Measurements from ENCODE around the gene MAD1L1.

MAD1L1 gene

DNA sequence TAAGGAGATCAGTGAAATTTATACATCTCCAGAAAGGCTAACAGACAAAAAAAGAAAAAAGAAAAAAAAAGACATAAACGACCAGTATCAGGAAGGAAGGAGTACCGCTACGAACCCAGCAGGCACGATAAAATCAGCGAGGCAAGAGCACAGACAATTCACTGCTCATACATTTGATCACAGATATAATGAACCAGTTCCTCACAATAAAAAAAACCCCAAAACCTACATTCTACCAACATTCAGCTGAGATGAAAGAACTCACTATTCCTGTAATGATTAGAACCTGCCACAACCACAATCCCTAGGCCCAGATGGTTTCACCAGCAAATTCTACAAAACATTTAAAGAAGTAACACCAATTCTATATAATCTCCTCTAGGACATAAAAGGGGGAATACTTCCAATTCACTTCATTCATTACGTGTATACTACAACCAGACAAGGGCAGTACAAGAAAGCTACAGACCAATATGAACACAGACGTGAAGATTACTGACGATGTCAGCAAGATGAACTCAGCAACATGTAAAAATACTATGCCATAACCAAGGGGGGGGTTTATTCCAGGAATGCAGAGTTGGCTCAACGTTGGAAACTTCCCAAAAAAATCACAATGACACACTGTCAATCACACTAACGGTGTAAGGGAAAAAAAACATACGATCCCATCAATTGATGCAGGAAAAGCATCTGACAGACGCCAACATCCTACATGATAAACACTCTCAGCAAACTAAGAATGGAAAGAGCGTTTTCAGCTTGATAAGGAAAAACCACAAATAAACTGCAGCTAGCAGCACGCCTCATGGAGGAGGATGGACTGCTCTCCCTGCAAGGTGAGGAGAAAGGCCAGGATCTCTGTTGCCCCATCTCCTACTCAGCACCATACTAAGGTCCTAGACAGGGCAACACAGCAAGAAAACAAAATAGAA lies 306.5 kb downstream of the MAD1L1 start:
- TF ChIP-seq, protein P1, sequence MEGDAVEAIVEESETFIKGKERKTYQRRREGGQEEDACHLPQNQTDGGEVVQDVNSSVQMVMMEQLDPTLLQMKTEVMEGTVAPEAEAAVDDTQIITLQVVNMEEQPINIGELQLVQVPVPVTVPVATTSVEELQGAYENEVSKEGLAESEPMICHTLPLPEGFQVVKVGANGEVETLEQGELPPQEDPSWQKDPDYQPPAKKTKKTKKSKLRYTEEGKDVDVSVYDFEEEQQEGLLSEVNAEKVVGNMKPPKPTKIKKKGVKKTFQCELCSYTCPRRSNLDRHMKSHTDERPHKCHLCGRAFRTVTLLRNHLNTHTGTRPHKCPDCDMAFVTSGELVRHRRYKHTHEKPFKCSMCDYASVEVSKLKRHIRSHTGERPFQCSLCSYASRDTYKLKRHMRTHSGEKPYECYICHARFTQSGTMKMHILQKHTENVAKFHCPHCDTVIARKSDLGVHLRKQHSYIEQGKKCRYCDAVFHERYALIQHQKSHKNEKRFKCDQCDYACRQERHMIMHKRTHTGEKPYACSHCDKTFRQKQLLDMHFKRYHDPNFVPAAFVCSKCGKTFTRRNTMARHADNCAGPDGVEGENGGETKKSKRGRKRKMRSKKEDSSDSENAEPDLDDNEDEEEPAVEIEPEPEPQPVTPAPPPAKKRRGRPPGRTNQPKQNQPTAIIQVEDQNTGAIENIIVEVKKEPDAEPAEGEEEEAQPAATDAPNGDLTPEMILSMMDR (IDR thresholded peaks at IDR 0.05; ENCODE audit: borderline replicate concordance, insufficient read depth, low read depth, low read length) = no peak
- H3K4me3 ChIP-seq (ENCODE audit: low read depth, low read length) = no peak overlapping the region

DNA sequence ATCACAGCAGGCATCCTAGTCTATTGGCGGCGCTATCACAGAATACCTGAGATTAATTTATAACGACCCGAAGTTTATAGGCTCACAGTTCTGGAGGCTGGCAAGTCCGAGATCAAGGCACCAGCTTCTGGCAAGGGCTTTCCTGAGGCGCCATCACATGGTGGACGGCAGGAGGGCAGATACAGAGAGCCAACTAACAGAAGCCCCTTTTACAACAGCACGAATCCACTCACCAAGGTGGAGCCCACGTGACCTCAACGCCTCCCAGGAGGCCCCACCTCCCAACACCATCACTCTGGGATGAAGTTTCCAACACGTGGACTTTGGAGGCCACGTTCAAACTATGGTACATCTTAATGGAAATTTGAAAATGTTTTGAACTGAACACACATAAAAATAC lies 307.4 kb downstream of the MAD1L1 start:
- TF ChIP-seq, protein P1 (IDR thresholded peaks at IDR 0.05; ENCODE audit: borderline replicate concordance, insufficient read depth, low read depth, low read length) = no peak
- no peak overlapping the region for H3K4me3 ChIP-seq (ENCODE audit: low read depth, low read length)

DNA sequence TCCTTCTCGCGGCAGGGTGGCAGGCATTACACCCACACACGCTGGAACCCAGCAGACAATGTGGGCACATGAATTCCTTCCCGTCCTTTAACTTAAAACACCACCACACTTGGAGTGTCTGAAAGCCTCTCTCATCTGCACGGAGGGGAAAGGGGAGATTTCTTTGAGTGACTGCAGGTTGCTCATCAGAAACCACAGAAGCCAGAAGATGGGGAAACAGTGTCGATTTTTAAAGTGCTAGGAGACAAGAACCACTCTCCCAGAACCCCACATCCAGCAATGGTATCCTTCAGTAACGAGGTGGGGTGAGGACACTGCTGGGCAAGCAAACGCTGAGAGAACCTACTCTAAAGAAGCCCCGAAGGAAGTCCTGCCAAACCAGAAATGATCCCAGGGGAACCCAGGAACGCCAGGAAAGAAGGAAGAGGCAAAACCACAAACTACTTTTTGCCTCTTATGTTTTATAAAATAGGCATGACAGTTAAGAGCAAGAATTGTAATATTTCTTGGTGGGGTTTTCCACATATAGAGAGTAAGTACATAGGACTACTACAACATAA lies 308.4 kb downstream of the MAD1L1 start:
- H3K4me3 ChIP-seq (ENCODE audit: low read depth, low read length) = no peak overlapping the region
- TF ChIP-seq, protein P1 (IDR thresholded peaks at IDR 0.05; ENCODE audit: borderline replicate concordance, insufficient read depth, low read depth, low read length) = no peak

DNA sequence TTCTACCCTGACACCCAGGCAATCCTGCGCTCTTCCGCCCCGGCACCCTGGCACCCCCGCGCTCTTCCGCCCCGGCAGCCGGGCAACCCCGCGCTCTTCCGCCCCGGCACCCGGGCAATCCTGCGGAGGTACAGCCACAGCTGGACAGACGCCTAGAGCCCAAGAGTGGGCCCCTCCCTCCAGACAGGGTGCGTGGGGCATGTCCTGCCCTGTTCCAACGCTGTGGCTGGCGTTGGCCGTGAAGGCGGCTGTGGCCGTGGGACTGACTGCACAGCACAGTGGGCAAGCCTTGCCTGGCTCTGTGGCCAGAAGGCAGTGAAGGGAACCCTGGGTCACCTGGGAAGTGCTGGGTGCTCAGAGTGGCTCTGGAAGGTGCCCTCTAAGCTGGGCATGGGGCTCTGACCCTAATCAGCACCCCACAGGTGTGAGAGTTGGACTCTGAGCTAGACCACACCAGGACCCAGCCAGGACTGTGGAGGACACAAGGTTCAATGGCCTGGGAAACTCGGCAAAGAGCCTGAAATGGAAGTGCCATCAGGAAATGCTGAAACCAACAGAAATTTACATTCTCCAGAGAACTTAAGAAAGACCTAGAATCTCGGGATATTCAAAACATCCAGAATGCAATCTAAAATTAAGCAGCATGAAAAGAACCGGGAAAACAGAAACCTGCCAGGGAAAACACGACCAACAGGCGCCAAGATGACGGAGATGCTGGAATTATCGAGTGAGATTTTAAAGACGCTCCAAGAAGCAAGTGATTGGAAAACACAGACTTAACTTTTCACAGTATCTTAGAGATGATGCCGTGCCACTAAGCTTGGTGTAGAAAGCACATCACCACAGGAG lies 309.1 kb downstream of the MAD1L1 start:
- no peak overlapping the region for H3K4me3 ChIP-seq (ENCODE audit: low read depth, low read length)
- TF ChIP-seq, protein P1 (IDR thresholded peaks at IDR 0.05; ENCODE audit: borderline replicate concordance, insufficient read depth, low read depth, low read length) = no peak

DNA sequence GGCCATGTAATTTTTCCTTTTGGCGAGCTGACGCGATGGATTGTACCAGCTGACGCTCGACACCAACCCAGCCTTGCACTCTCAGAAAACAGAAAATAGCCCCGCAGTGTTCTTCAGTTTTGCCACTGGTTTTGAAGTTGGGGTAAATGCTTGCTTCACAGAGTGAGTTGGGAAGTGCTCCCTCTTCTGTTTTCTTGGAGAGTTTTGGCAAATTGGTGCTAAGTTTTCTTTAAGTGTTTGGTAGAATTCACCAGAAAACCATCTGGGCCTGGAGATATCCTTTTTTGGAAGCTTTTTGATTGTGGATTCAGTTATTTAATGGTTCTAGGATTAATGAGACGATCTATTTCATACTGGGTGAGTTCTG lies 309.9 kb downstream of the MAD1L1 start:
- TF ChIP-seq, protein P1 (IDR thresholded peaks at IDR 0.05; ENCODE audit: borderline replicate concordance, insufficient read depth, low read depth, low read length) = no peak
- no peak overlapping the region for H3K4me3 ChIP-seq (ENCODE audit: low read depth, low read length)

DNA sequence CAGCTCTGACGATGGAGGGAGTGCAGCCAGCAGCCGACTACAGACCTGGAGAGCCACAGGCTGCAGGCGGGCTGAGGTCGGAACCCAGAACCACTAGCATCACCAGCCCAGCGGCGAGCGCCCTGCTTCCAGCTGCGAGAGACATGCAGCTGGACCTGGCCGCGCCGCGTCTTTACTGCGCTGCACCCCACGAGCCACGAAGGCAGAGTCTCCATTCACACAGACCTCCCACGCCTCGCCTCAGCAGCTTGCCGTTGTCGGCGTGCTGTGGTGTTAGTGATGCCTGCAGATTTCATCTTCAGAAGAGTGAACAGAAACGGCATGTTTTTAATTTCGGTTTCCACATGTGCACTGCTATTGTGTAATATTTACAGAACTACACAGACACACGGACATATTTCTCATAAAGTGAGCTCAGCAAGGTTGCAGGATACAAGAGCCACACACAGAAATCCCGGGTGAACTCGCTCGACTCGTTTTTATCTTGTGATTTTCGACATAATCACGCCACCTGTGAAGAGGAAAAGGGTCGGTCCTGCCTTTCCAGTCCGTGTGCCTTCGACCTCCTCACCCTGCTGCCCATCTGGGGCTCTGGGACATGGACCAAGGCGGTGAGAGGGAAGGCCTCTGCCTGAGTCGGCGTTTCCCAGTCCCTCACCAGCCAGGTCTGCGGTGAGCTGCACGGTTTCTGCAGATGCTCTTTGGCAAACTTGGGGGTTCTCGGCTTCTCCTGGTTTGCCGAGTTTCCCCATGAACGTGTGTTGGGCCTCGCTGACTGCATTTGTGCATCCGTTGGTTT lies 310.5 kb downstream of the MAD1L1 start:
- TF ChIP-seq, protein P1 (IDR thresholded peaks at IDR 0.05; ENCODE audit: borderline replicate concordance, insufficient read depth, low read depth, low read length) = no peak
- H3K4me3 ChIP-seq (ENCODE audit: low read depth, low read length) = no peak overlapping the region
